H9 (cell line): ENCODE results near the gene DIP2C. TPM values are rescaled to one million over a fixed set of nuclear protein-coding genes. Genes with fewer than 3 reads are reported as not detected.

Source experiments
- DNase-seq: peaks from one replicate; pipeline ENCODE4 v3.0.0-alpha.2; 2017
- H2AFZ ChIP-seq: one replicate; pipeline ENCODE4 v1.6.1; 2013; ENCODE audit warnings: mild to moderate bottlenecking, low read length, control low read depth, moderate library complexity
- H2AK5ac ChIP-seq: 2 replicates; pipeline ENCODE4 v1.6.1; 2013; ENCODE audit warnings: low read length, control low read depth, mixed read lengths; ENCODE audit not compliant: insufficient read length
- H2BK120ac ChIP-seq: one replicate; pipeline ENCODE4 v1.6.1; 2013; ENCODE audit warnings: low read depth, mild to moderate bottlenecking, low read length, control low read depth, inconsistent platforms; ENCODE audit not compliant: poor library complexity, severe bottlenecking
- H2BK12ac ChIP-seq: 2 replicates; pipeline ENCODE4 v1.6.1; 2013; ENCODE audit warnings: low read length, control low read depth, mixed read lengths, low read depth; ENCODE audit not compliant: insufficient read length
- H2BK15ac ChIP-seq: 2 replicates; pipeline ENCODE4 v1.6.1; 2013; ENCODE audit warnings: low read depth, low read length, control low read depth
- H2BK20ac ChIP-seq: one replicate; pipeline ENCODE4 v1.6.1; 2013; ENCODE audit warnings: low read depth, mild to moderate bottlenecking, low read length, control low read depth, inconsistent platforms; ENCODE audit not compliant: poor library complexity, severe bottlenecking
- H2BK5ac ChIP-seq: 2 replicates; pipeline ENCODE4 v1.6.1; 2013; ENCODE audit warnings: low read length, control low read depth, mixed read lengths; ENCODE audit not compliant: insufficient read length
- H3K14ac ChIP-seq: 2 replicates; pipeline ENCODE4 v1.6.1; 2013; ENCODE audit warnings: low read length, control low read depth; ENCODE audit not compliant: insufficient read depth
- H3K18ac ChIP-seq: 2 replicates; pipeline ENCODE4 v1.6.1; 2013; ENCODE audit warnings: low read depth, mild to moderate bottlenecking, mixed read lengths, low read length, control low read depth; ENCODE audit not compliant: insufficient read length
- H3K23ac ChIP-seq: 2 replicates; pipeline ENCODE4 v1.6.1; 2013; ENCODE audit warnings: low read length, control low read depth, mixed read lengths, low read depth; ENCODE audit not compliant: insufficient read length
- H3K23me2 ChIP-seq: 2 replicates; pipeline ENCODE4 v1.6.1; 2013; ENCODE audit warnings: low read depth, mild to moderate bottlenecking, mixed read lengths, low read length, control low read depth; ENCODE audit not compliant: insufficient read length, poor library complexity, severe bottlenecking
- H3K27ac ChIP-seq: 2 replicates; pipeline ENCODE4 v1.5.1; 2013; ENCODE audit warnings: low read length, control low read depth, mixed read lengths, low read depth; ENCODE audit not compliant: insufficient read length
- H3K27me3 ChIP-seq: 2 replicates; pipeline ENCODE4 v1.6.1; 2013; ENCODE audit warnings: low read length, control low read depth, inconsistent platforms; ENCODE audit not compliant: insufficient read depth
- H3K4ac ChIP-seq: 2 replicates; pipeline ENCODE4 v1.6.1; 2013; ENCODE audit warnings: low read depth, mild to moderate bottlenecking, control low read depth, inconsistent platforms, low read length, moderate library complexity
- H3K4me1 ChIP-seq: 2 replicates; pipeline ENCODE4 v1.6.1; 2013; ENCODE audit warnings: low read length, control low read depth, inconsistent platforms; ENCODE audit not compliant: insufficient read depth
- H3K4me2 ChIP-seq: 2 replicates; pipeline ENCODE4 v1.6.1; 2013; ENCODE audit warnings: low read length, control low read depth, mixed read lengths; ENCODE audit not compliant: insufficient read length, insufficient read depth
- H3K56ac ChIP-seq: 2 replicates; pipeline ENCODE4 v1.6.1; 2013; ENCODE audit warnings: low read depth, mild to moderate bottlenecking, mixed read lengths, low read length, control low read depth; ENCODE audit not compliant: insufficient read length
- H3K79me1 ChIP-seq: 2 replicates; pipeline ENCODE4 v1.6.1; 2013; ENCODE audit warnings: low read depth, mild to moderate bottlenecking, moderate library complexity, low read length, control low read depth, inconsistent platforms; ENCODE audit not compliant: insufficient read depth, poor library complexity, severe bottlenecking
- H3K79me2 ChIP-seq: 2 replicates; pipeline ENCODE4 v1.6.1; 2013; ENCODE audit warnings: low read length, control low read depth, inconsistent platforms; ENCODE audit not compliant: insufficient read depth
- H3K9ac ChIP-seq: 2 replicates; pipeline ENCODE4 v1.6.1; 2013; ENCODE audit warnings: low read length, control low read depth, mixed read lengths; ENCODE audit not compliant: insufficient read length; ENCODE audit errors: extremely low read depth
- H3K9me3 ChIP-seq: one replicate; pipeline ENCODE4 v1.6.1; 2013; ENCODE audit warnings: low read depth, low read length, inconsistent platforms; ENCODE audit not compliant: control insufficient read depth
- H3T11ph ChIP-seq: one replicate; pipeline ENCODE4 v1.6.1; 2013; ENCODE audit warnings: mild to moderate bottlenecking, low read length, control low read depth, inconsistent platforms
- H4K20me1 ChIP-seq: one replicate; pipeline ENCODE4 v1.6.1; 2013; ENCODE audit not compliant: control insufficient read depth, insufficient read length, insufficient read depth
- H4K5ac ChIP-seq: 2 replicates; pipeline ENCODE4 v1.6.1; 2013; ENCODE audit warnings: low read depth, mild to moderate bottlenecking, mixed read lengths, low read length, control low read depth; ENCODE audit not compliant: insufficient read length
- H4K8ac ChIP-seq: replicated peaks from 2 replicates; pipeline ENCODE4 v1.6.1; 2013; ENCODE audit warnings: low read length, control low read depth, mixed read lengths, low read depth; ENCODE audit not compliant: insufficient read length
- H4K91ac ChIP-seq: 2 replicates; pipeline ENCODE4 v1.6.1; 2013; ENCODE audit warnings: low read depth, mild to moderate bottlenecking, moderate library complexity, mixed read lengths, low read length, control low read depth; ENCODE audit not compliant: insufficient read length
- H3K27ac Mint-ChIP-seq, 3 experiments: 2 replicates in 2 of 3; 3 replicates in 1 of 3; pipeline ENCODE4 v1.8.0; 2020 to 2021; ENCODE audit warnings: mixed read lengths in 3 of 3, mild to moderate bottlenecking in 1 of 3, moderate library complexity in 1 of 3
- H3K27me3 Mint-ChIP-seq: 2 replicates; pipeline ENCODE4 v1.8.0; 2021; ENCODE audit warnings: low read depth, mild to moderate bottlenecking, moderate library complexity, mixed read lengths
- H3K36me3 Mint-ChIP-seq, 3 experiments: 2 replicates in 2 of 3; 3 replicates in 1 of 3; pipeline ENCODE4 v1.8.0; 2020 to 2021; ENCODE audit warnings: low read depth in 3 of 3, mixed read lengths in 3 of 3; ENCODE audit not compliant: insufficient read depth in 1 of 3
- H3K4me1 Mint-ChIP-seq, 2 experiments: 2 replicates each; pipeline ENCODE4 v1.8.0; 2020; ENCODE audit warnings: mixed read lengths in 2 of 2
- H3K4me3 Mint-ChIP-seq, 2 experiments: 2 replicates in 1 of 2; 3 replicates in 1 of 2; pipeline ENCODE4 v1.8.0; 2020 to 2021; ENCODE audit warnings: mild to moderate bottlenecking in 2 of 2, mixed read lengths in 2 of 2, moderate library complexity in 1 of 2
- H3K9me3 Mint-ChIP-seq, 2 experiments: 2 replicates in 1 of 2; 3 replicates in 1 of 2; pipeline ENCODE4 v1.8.0; 2020; ENCODE audit warnings: mild to moderate bottlenecking in 2 of 2, mixed read lengths in 2 of 2, moderate library complexity in 1 of 2
- WGBS: extraction: QIAGEN DNeasy Blood & Tissue Kit; methylation state at CpG from one replicate; pipeline ENCODE4 v1.1.7; 2013; ENCODE audit warnings: missing lambda C conversion rate, low lambda C conversion rate, mixed read lengths; ENCODE audit not compliant: insufficient read length; ENCODE audit errors: extremely low coverage; 5-methylcytosine and 5-hydroxymethylcytosine counted together
- total RNA-seq: library from RNA; stranded (reverse); gene quantifications from 2 replicates; pipeline ENCODE4 v1.2.1, GENCODE V29; 2021
- TF ChIP-seq, protein P1 (sequence below): fragments of 200-600 bp; sonication (generic); conservative IDR thresholded peaks from 3 replicates; pipeline ENCODE4 v1.8.0; 2021; ENCODE audit warnings: antibody characterized with exemption, mild to moderate bottlenecking

The DIP2C gene
- total RNA-seq, 1 experiment from 2014 or later, result 7.9 TPM

DNA sequence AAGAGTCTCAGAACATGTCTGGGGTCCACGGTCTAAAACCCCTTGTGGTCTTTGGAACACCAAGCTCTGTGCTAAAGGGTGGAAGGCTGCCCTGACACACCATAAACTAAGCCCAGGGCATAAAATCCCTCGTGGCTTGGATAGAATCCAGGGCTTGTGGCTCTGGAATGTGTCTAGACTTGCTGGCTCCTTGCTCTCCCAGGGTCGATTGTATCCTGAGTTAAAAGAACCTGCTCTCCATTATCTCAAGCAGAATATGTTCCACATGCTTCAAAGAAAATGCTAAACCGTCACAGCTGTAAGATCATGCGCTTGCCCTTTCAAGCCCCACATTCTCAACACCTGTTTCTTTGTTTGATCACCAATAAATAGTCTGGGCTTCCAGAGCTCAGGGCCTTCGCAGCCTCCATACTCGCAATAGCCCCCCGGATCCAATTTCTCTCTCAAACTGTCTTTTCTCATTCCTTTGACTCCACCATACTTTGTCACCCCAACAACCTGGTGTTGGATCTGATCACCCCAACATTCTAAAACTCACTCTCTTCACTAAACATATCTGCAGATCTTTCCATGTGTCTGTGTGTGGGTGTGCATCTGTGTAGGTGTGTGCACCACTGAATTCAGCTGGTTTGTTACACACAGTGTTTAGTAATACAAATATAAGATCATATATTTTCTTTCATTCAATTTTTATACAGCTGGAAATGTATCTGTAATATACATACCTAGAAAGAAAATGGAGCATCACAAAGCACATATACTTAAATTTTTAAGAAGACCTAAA lies 315.8 kb downstream of the DIP2C start:
- Histone ChIP-seq H2AFZ (no peak overlapping the region), H3K4me1 (no peaks in the 10 kb centered on the region), H2AK5ac (no peak overlapping the region), H3K79me1 (no peaks in the 10 kb centered on the region), H4K8ac (no peak overlapping the region), H4K20me1 (no peaks in the 10 kb centered on the region), H3K27me3 (no peaks in the 10 kb centered on the region), H3K9ac (no peak overlapping the region), H2BK20ac (no peak overlapping the region), H3K79me2 (no peaks in the 10 kb centered on the region), H3K56ac (no peak overlapping the region), H3K9me3 (no peaks in the 10 kb centered on the region), H3K18ac (no peak overlapping the region), H3K23ac (no peak overlapping the region), H4K91ac (no peak overlapping the region), H2BK12ac (no peak overlapping the region), H2BK5ac (no peak overlapping the region), H3T11ph (no peak overlapping the region), H3K4ac (no peak overlapping the region), H4K5ac (no peak overlapping the region), H3K23me2 (peaks cover 3% of the 10 kb centered on the region), H2BK15ac (no peak overlapping the region), H3K4me2 (no peak overlapping the region), H2BK120ac (no peak overlapping the region), H3K14ac (no peak overlapping the region), H3K27ac (no peak overlapping the region)
- peaks cover 17 to 21% of the 10 kb centered on the region in 2 experiments for H3K4me1 Mint-ChIP-seq
- DNase-seq, result no peak
- TF ChIP-seq, protein P1, sequence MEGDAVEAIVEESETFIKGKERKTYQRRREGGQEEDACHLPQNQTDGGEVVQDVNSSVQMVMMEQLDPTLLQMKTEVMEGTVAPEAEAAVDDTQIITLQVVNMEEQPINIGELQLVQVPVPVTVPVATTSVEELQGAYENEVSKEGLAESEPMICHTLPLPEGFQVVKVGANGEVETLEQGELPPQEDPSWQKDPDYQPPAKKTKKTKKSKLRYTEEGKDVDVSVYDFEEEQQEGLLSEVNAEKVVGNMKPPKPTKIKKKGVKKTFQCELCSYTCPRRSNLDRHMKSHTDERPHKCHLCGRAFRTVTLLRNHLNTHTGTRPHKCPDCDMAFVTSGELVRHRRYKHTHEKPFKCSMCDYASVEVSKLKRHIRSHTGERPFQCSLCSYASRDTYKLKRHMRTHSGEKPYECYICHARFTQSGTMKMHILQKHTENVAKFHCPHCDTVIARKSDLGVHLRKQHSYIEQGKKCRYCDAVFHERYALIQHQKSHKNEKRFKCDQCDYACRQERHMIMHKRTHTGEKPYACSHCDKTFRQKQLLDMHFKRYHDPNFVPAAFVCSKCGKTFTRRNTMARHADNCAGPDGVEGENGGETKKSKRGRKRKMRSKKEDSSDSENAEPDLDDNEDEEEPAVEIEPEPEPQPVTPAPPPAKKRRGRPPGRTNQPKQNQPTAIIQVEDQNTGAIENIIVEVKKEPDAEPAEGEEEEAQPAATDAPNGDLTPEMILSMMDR, result no peak
- H3K27ac Mint-ChIP-seq, result peak overlapping the region in 2 of 3 experiments; percentile 12 to 26; a peak in 2 of 7 replicates
- H3K9me3 Mint-ChIP-seq, result no peaks in the 10 kb centered on the region
- no peaks in the 10 kb centered on the region for H3K27me3 Mint-ChIP-seq
- peaks cover 0 to 20% (median 14%) of the 10 kb centered on the region in 3 experiments; a peak in 5 of 7 replicates for H3K36me3 Mint-ChIP-seq
- WGBS, result no CpG with 5 or more reads among the region's 8 CpGs
- no peak overlapping the region for H3K4me3 Mint-ChIP-seq
